Measurements from ENCODE around the gene CFAP70.
A peak's percentile ranks its signal among the peaks of the same experiment; 100 is the strongest.
"Not testable (repeated sequence)": the region's sequence is repeated elsewhere in the genome, so short reads cannot be mapped to it uniquely, and the experiment has no call there.

The CFAP70 gene

GRCh38 chr10:73358331-73359279 lies at the start of gene CFAP70:
CFAP70 (minus strand) TSS chr10:73358864; CDS start chr10:73354796, 4,068 bp downstream.
- DNase-seq, result peak; percentile 86 to 90

GRCh38 chr10:73408061-73408460 lies 49.4 kb upstream of the CFAP70 start:
- no peak for DNase-seq

DNA sequence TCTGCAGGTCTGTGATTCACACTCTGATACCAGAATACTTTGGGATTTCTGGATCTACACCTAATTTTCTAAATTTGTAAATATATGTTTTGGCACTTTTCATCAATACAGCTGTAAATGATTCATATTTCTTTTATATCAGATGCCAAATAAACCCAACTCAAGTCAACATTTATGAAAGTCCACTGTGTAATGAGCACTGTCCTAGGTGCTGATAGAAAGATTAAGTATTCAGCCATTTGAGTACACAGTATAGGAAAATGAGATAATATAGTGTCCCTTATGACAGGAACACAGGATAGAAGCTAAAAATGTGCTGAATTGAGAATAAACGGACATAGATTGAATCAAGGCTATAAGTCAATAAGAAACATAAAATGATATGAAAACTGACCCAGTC lies 48.8 kb upstream of the CFAP70 start:
- DNase-seq, result no peak

DNA sequence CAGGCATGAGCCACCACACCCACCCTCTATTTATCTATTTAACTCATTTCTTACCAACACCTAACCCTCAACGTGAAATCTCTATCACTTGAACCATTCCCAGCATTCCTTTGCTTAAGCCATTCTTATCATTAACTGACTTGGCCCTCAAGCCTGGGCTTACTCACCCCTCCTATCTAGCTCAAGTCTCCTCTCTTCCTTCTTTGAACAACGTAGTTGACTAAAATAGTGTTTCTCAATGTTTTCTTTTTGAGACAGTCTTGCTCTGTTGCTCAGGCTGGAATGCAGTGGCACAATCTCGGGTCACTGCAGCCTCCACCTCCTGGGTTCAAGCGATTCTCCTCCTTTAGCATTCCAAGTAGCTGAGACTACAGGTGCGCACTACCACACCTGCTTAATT lies 48.2 kb upstream of the CFAP70 start:
- no peak for DNase-seq

DNA sequence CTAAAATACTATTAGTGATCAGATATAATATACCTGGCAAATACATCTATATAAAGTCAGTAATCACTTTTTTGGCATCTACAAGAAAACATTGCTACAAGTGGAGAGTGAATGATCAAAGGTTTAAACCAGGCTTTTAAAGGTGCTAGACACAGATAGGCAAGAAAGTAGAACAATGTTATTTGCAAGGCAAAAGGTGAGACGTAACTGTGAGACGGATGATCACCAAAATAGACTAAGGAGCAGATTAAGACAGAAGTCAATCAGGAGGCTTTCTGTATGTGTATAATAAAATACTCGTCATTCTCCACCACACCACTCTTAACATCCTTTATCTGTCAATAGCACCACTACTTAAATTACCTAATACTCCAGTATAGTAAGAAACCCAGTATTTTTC lies 46.9 kb upstream of the CFAP70 start:
- DNase-seq, result no peak

GRCh38 chr10:73404690-73405089 lies 46.0 kb upstream of the CFAP70 start:
- no peak for DNase-seq

DNA sequence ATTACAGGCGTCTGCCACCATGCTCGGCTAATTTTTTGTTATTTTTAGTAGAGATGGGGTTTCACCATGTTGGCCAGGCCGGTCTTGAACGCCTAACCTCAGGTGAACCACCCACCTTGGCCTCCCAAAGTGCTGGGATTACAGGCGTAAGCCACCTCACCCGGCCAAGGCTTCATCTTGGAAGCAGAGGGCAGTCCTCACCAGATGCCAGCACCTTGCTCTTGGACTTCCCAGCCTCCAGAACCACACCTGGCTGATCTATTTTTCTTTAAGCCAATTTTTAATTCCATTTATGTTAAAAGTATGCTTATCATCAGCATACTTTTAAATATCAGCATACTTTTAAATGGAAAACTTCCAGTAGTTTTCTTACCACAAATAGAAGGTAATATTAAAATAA lies 43.0 kb upstream of the CFAP70 start:
- no peak for DNase-seq

DNA sequence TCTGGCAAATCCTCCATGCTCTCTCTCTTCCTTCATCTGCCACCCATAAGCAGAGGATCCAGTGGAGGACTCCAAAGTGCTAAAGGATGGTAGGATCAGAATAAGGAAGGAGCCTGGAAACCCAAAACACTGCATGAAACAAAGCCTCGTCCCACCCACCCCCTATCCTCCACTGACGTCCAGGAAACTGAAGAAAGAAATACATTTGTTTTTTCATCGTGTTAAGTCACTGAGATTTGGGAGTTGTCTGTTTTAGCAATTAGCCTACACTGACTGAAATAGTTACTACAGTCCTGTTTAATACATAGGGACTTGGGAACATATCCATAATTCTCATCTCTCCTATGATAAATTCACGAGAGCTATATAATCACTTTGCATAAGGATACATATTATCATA lies 40.4 kb upstream of the CFAP70 start:
- no peak for DNase-seq

DNA sequence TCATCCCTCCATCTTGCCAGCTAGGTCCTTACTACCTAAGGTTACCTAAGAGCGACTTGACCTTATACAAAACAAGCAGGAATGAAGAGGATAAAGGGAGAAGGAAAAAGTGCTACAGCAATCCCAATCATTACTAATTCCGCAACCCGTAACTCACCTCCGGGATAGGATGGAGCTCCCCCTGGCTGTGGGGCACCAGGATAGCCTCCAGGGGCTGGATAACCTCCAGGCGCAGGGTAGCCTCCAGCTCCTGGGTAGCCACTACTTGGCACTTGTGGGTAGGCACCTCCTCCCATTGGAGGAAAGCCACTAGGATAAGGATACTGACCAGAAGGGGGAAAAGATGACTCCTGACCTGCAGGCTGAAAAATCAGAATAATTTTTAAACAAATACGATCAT lies 39.4 kb upstream of the CFAP70 start:
- DNase-seq, result no peak

DNA sequence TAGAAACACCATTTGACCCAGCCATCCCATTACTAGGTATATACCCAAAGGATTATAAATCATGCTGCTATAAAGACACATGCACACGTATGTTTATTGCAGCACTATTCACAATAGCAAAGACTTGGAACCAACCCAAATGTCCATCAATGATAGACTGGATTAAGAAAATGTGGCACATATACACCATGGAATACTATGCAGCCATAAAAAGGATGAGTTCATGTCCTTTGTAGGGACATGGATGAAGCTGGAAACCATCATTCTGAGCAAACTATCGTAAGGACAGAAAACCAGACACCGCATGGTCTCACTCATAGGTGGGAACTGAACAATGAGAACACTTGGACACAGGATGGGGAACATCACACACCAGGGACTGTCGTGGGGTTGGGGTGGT lies 35.7 kb upstream of the CFAP70 start:
- DNase-seq, result not testable (repeated sequence)

- DNase-seq, result no peak
Observed at GRCh38 chr10:73388228-73388627, 29.6 kb upstream of the CFAP70 start.

- no peak for DNase-seq
Observed at GRCh38 chr10:73386583-73386982, 27.9 kb upstream of the CFAP70 start.

GRCh38 chr10:73379064-73379748 lies 20.5 kb upstream of the CFAP70 start:
- no peak for DNase-seq

GRCh38 chr10:73376679-73377078 lies 18.0 kb upstream of the CFAP70 start:
- no peak for DNase-seq

DNA sequence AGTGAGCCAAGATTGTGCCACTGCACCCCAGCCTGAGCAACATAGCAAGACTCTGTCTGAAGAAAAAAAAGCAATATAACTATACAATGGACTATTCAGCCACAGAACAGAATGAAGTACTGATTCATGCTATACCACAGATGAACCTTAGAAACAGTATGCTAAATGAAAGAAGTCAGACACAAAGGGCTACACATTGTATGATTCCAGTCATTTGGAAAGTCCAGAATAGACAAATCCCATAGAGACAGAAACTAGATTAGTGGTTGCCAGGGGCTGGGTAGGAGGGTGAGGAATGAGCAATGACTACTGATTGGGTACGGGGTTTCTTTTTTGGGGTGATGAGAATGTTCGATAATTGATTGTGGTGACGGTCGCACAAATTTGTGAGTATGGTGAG lies 9.6 kb upstream of the CFAP70 start:
- DNase-seq, result no peak

GRCh38 chr10:73366381-73367298 lies 8.0 kb upstream of the CFAP70 start:
- no peak for DNase-seq

GRCh38 chr10:73364964-73365363 lies 6.3 kb upstream of the CFAP70 start:
- DNase-seq, result no peak

DNA sequence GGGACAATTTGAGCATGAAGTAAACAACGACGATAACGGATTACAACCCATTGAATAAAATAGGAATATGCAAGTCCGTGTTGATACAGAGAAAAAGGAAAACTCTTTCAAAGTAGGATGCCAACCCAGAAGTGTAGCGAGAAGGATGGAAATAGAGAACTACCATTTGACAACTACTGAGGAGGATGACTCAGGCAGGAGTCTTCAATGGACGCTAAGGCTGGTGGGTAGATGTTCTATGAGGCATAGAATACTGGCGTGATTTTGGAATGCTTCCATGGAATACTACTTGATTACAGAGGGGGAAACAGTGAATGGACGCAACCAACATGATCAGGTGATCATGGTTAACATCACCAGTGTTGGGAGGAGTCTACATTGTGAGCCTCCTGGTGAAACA lies 828 bp upstream of the CFAP70 start:
- no peak for DNase-seq

DNA sequence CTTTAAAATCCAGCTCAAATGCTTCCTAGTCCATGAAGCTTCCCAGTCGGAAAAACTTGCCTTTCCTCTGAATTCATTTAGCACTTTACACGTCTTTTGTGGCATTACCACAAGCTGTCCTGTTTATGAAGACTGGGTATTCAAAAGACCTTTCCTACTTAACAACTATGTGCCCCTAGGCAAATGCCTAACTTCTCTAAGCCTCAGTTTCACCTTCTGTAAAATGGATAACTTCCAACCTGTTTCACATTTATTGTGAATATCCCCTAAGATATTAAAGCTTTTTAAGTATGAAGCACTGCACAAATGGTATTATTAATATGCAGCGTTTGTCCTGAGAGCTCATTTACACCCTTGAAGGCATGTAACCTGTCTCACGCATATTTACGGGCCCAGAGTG lies 843 bp downstream of the CFAP70 start:
- DNase-seq, result no peak

DNA sequence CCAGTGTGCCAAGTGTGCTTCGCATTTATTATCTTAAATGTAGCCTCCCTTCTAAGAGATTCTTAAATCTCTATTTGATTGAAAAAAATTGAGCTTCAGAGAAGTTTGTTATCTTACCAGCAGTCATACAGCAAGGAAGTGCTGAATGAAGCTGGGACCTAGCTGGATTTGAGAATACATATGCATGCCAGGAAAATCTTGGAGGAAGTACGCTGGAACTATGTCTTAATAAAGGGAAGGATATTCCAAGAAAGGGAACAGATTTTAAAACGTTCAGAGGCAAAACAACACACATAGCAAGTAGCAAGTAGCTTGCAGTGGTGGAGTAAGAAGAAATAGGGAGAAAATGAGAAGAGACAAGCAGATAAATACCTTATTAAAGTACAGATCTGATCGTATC lies 1.5 kb downstream of the CFAP70 start:
- DNase-seq, result no peak

DNA sequence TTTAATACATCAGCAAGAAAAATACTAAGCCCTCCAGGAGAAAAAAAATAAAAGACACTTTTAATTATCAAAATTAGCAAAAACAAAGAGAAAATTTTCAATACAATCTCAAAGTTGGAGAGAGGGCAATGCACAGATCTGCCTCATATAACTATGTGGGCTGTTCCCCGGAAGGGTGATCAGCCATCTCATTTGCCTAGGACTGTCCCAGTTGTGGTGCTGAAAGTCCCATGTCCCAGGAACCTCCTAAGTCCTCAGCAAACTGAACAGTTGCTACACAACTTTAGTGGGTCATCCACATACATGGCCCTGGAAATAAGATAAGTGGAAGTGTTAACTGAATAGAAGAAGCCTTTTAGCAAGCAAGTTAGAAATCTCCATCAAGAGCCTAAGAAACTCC lies 14.4 kb downstream of the CFAP70 start:
- no peak for DNase-seq

DNA sequence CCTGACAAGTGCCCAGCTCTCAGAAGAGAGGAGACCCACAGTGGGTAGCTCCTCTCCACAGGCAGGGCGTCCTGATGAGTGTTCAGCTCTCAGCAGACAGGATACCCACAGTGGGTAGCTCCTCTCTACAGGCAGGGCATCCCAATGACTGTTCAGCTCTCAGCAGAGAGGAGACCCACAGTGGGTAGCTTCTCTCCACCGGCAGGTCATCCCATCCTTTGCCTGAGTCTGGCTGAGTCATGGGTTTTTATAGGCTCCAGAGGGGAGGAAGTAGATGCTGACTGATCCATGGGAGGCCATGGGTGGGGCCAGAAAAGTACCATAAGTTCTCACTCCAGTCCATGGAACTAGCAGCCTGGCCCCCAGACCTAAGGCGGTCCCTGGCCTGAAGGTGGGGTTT lies 18.5 kb downstream of the CFAP70 start:
- no peak for DNase-seq

DNA sequence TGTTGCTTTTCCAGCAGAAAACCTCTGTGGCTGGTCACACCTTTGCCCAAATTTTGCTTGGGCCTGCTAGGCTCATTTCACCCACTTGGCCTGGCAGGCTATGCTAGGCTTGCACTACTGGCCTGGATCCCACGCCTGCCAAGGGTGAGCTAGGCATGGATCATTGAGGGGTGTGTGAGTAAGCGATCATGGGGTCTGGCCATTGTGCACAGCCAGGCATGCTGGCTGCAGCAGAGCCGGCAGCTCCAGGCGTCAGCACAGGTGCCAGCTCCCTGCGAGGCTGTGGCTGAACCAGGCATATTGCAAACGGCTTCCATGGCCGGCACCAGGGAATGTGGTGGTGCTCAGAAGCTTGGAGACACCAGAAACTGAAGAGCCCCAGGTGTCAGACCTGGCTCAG lies 19.2 kb downstream of the CFAP70 start:
- no peak for DNase-seq
